ENCODE results near the gene RNF144B.

RNF144B gene

DNA sequence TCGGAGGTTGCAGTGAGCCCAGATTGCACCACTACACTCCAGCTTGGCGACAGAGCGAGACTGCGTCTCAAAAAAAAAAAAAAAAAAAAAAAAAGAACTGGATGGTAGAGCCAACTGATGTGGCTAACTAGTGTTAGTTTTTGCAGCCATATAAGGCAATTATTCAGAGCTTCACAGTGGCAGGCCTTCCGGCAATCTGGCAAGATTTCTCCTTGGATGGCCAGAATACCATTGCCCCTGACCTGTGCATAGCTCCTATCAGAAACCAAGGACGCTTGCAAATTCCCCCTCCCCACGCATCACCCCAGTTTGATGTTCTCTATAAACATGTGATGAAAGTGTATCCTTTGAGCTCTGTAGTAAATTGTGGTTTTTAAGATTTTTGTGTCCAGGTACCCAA is 127.0 kb downstream of the RNF144B start:
- DNase-seq (ENCODE audit: low spot score): no peak
- TF ChIP-seq, protein P1, sequence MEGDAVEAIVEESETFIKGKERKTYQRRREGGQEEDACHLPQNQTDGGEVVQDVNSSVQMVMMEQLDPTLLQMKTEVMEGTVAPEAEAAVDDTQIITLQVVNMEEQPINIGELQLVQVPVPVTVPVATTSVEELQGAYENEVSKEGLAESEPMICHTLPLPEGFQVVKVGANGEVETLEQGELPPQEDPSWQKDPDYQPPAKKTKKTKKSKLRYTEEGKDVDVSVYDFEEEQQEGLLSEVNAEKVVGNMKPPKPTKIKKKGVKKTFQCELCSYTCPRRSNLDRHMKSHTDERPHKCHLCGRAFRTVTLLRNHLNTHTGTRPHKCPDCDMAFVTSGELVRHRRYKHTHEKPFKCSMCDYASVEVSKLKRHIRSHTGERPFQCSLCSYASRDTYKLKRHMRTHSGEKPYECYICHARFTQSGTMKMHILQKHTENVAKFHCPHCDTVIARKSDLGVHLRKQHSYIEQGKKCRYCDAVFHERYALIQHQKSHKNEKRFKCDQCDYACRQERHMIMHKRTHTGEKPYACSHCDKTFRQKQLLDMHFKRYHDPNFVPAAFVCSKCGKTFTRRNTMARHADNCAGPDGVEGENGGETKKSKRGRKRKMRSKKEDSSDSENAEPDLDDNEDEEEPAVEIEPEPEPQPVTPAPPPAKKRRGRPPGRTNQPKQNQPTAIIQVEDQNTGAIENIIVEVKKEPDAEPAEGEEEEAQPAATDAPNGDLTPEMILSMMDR (IDR thresholded peaks at IDR 0.05; ENCODE audit: borderline replicate concordance, control extremely low read depth, extremely low read depth, insufficient read depth, missing control alignments): no peak
- in situ Hi-C loops (cut with MboI; ENCODE audit: low sequenced_read_pairs, unreplicated experiment): no loop called here

DNA sequence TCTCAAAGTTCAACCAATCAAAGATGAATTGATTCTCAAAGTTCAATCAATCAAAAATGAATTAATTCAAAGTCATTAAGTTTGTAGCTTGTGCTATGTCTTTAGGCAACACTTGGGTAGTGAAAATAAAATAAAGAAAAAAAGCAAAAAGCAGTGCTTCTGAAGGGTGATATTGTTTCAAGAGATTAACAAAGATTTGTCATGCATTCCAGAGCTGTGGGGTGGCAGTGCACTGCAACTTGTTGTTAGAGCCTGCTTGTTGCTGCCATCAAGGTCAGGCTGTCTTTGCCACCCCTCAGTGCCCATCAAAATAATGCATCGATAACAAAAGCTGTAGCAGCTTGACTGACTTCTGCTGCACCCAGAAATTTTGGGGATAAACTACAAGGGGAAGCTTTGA is 128.6 kb downstream of the RNF144B start:
- DNase-seq (ENCODE audit: low spot score): no peak
- TF ChIP-seq, protein P1 (IDR thresholded peaks at IDR 0.05; ENCODE audit: borderline replicate concordance, control extremely low read depth, extremely low read depth, insufficient read depth, missing control alignments): no peak
- in situ Hi-C loops (cut with MboI; ENCODE audit: low sequenced_read_pairs, unreplicated experiment): no loop called here
